OCI-LY1 (cell line): ENCODE data around the gene UNC13C.

Source experiments
- EZH2 ChIP-seq: fragments of 200-600 bp; sonication (generic), shearing (Covaris generic); IDR thresholded peaks from 2 replicates; pipeline ENCODE4 v1.8.0; 2017; ENCODE audit warnings: borderline replicate concordance, mixed run types, mild to moderate bottlenecking, antibody characterized with exemption, low read length, moderate library complexity, mixed read lengths
- TF ChIP-seq, protein P1 (sequence below): fragments of 200-600 bp; sonication (generic), shearing (Covaris generic); IDR thresholded peaks from 2 replicates; pipeline ENCODE4 v1.5.1; 2017; ENCODE audit warnings: mild to moderate bottlenecking, antibody characterized with exemption, low read length, moderate library complexity, mixed read lengths

DNA sequence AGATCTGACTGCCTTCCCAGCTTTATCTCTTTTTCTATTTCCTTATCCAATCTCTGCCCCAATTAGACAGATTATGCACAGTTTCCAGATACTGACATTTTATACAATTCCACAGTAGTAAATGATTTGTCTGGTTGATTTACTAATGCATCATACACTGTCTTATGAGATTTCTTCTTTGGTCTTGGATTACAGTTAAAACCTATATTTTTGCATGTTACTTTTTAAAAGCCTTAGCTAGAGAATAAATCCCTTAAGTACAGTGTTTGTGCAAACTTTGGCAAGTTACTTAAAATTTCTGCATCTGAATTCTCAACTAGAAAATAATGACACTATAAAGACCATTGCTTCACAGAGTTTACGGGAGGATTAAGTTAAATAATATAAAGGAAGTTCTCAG lies 6.0 kb downstream of the UNC13C start:
- TF ChIP-seq, protein P1, sequence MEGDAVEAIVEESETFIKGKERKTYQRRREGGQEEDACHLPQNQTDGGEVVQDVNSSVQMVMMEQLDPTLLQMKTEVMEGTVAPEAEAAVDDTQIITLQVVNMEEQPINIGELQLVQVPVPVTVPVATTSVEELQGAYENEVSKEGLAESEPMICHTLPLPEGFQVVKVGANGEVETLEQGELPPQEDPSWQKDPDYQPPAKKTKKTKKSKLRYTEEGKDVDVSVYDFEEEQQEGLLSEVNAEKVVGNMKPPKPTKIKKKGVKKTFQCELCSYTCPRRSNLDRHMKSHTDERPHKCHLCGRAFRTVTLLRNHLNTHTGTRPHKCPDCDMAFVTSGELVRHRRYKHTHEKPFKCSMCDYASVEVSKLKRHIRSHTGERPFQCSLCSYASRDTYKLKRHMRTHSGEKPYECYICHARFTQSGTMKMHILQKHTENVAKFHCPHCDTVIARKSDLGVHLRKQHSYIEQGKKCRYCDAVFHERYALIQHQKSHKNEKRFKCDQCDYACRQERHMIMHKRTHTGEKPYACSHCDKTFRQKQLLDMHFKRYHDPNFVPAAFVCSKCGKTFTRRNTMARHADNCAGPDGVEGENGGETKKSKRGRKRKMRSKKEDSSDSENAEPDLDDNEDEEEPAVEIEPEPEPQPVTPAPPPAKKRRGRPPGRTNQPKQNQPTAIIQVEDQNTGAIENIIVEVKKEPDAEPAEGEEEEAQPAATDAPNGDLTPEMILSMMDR, result no peak
- TF ChIP-seq EZH2, result no peak
